ENCODE data around the gene SEC14L5.

- no peak for TF ChIP-seq CTCF (IDR thresholded peaks at IDR 0.05)
- TF ChIP-seq POLR2A (IDR thresholded peaks at IDR 0.05), result no peak
These were observed 12.3 kb upstream of the SEC14L5 start for GRCh38 chr16:4945560-4946502.
